HG02852 (cell line): ENCODE results near the gene RBM47.

Source experiments
- ATAC-seq: cut with Tn5 transposase; IDR thresholded peaks from one replicate; pipeline ENCODE4 v1.9.1; 2021; ENCODE audit warnings: mild to moderate bottlenecking, moderate library complexity; ENCODE audit not compliant: unreplicated experiment

RBM47 gene

GRCh38 chr4:40380647-40381046 lies 249.0 kb downstream of the RBM47 start:
- ATAC-seq = no peak

- ATAC-seq = no peak
Observed at GRCh38 chr4:40379248-40379647, 250.4 kb downstream of the RBM47 start.

GRCh38 chr4:40378619-40379018 lies 251.0 kb downstream of the RBM47 start:
- no peak for ATAC-seq

- no peak for ATAC-seq
Observed at GRCh38 chr4:40377512-40378365, 251.9 kb downstream of the RBM47 start.

- no peak for ATAC-seq
Observed at GRCh38 chr4:40375620-40376019, 254.0 kb downstream of the RBM47 start.

GRCh38 chr4:40375095-40375494 lies 254.6 kb downstream of the RBM47 start:
- no peak for ATAC-seq

GRCh38 chr4:40373636-40374035 lies 256.0 kb downstream of the RBM47 start:
- no peak for ATAC-seq
